GM19351 (cell line): ENCODE measurements around the gene PFKL.

Experiments used
- ATAC-seq: cut with Tn5 transposase; IDR thresholded peaks from one replicate; pipeline ENCODE4 v1.9.1; 2021; ENCODE audit warnings: mild to moderate bottlenecking, moderate library complexity; ENCODE audit not compliant: unreplicated experiment

The PFKL gene

DNA sequence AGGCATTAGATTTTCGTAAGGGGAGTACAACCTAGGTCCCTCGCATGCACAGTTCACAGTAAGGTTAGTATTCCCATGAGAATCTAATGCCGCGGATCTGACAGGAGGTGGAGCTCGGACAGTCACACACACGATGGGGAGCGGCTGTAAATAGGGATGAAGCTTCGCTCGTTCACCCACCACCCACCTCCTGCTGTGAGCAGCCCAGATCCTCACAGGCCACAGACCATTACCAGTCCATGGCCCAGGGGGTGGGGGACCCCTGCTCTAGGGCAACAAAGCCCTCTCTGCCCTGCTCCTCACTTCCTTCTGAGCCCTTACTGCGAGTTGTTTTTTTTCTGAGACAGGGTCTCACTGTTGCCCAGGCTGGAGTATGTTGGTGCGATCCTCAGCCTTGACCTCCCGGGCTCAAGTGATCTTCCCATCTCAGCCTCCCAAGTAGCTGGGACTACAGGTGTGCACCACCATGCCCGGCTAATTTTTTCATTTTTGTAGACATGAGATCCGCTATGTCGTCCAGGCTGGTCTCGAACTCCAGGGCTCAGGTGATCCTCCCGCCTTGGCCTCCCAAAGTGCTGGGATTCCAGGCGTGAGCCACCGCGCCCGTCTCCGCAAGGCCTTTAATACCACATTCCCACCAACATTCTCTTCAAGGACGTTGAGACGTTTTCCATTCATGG lies 74.9 kb downstream of the PFKL start:
- no peak for ATAC-seq

DNA sequence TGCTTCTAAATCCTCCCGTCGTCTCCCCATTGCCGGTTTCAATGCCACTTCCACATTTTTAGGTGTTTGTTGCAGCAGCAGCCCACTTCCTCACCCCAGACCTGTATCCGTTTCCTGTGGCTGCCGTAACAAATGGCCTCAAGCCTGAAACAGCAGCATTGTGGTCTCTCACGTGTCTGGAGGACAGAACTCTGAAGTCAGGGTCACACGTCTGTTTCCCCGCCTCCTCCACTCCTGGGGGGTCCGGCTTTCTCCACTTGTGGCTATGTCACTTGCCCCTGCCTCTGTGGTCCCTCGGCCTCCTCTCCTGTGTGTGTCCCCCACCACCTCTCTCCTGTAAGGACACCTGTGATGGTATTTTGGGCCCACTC lies 75.4 kb downstream of the PFKL start:
- ATAC-seq, result no peak

DNA sequence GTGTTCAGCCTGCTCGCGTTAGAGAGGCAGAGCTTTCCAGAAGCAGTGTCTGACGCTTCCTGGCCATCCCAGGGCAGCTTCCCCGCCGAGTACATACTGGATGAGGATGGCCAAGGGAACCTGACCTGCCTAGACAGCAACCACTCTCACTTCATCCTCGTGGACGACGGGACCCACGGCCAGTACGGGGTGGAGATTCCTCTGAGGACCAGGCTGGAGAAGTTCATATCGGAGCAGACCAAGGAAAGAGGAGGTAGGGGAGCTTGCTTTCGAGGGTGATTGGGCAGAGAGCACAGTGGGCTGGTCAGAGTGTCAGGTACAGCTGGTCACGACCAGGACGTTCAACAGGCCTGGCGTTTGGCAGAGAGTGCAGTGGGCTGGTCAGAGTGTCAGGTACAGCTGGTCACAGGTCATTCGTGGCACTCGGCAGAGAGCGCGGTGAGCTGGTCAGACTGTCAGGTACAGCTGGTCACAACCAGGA lies 75.9 kb downstream of the PFKL start:
- ATAC-seq, result no peak

DNA sequence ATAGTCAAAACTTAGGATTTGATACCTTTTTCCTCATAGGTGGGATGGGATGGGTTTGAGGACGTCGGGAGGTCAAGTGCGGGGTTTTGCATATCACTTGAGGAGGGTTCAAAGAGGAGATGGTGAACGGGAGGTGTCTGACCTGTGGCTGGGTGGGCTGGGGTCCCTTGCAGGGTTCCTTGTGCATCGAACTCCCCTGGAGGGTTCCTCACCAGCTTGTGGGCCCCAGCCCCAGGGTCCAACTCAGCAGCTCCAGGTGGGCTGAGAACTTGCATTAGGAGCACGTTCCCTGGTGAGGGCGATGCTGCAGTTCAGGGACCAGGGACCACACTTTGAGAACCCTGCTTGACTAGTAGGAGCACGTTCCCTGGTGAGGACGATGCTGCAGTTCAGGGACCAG lies 76.8 kb downstream of the PFKL start:
- no peak for ATAC-seq
